Mesendoderm (in vitro differentiated cells): ENCODE data around the gene C12orf75. TPM values are rescaled to one million over a fixed set of nuclear protein-coding genes. Genes with fewer than 3 reads are reported as not detected.
A peak's percentile ranks its signal among the peaks of the same experiment; 100 is the strongest.

Experiments
- DNase-seq: peaks from one replicate; pipeline ENCODE4 v3.0.0; 2013
- H2AK5ac ChIP-seq: 2 replicates; pipeline ENCODE4 v1.6.1; 2013; ENCODE audit warnings: low read length, inconsistent platforms
- H2BK120ac ChIP-seq: 2 replicates; pipeline ENCODE4 v1.6.1; 2013; ENCODE audit warnings: low read depth, mild to moderate bottlenecking, low read length, moderate library complexity, mixed read lengths
- H2BK15ac ChIP-seq: replicated peaks from 2 replicates; pipeline ENCODE4 v1.6.1; 2013; ENCODE audit warnings: low read depth, mild to moderate bottlenecking, moderate library complexity
- H2BK5ac ChIP-seq: 2 replicates; pipeline ENCODE4 v1.6.1; 2013; ENCODE audit warnings: low read length, inconsistent platforms
- H3K18ac ChIP-seq: 2 replicates; pipeline ENCODE4 v1.6.1; 2013; ENCODE audit warnings: mild to moderate bottlenecking, low read length, mixed read lengths
- H3K23ac ChIP-seq: one replicate; pipeline ENCODE4 v1.6.1; 2013; ENCODE audit warnings: low read length
- H3K27ac ChIP-seq: 2 replicates; pipeline ENCODE4 v1.5.1; 2013; ENCODE audit warnings: low read depth, mild to moderate bottlenecking, inconsistent platforms, low read length, moderate library complexity
- H3K27me3 ChIP-seq: 2 replicates; pipeline ENCODE4 v1.6.1; 2013; ENCODE audit warnings: low read length, control low read depth, mild to moderate bottlenecking, inconsistent platforms; ENCODE audit not compliant: insufficient read depth, poor library complexity
- H3K36me3 ChIP-seq: 2 replicates; pipeline ENCODE4 v1.6.1; 2013; ENCODE audit warnings: low read length, inconsistent platforms; ENCODE audit not compliant: control insufficient read depth, insufficient read depth
- H3K4ac ChIP-seq: one replicate; pipeline ENCODE4 v1.6.1; 2013; ENCODE audit warnings: low read depth, mild to moderate bottlenecking, low read length, moderate library complexity
- H3K4me1 ChIP-seq: 2 replicates; pipeline ENCODE4 v1.6.1; 2013; ENCODE audit warnings: low read depth, low read length, inconsistent platforms; ENCODE audit not compliant: control insufficient read depth
- H3K4me2 ChIP-seq: 2 replicates; pipeline ENCODE4 v1.6.1; 2013; ENCODE audit warnings: low read length
- H3K4me3 ChIP-seq: 2 replicates; pipeline ENCODE4 v1.5.1; 2013; ENCODE audit warnings: mild to moderate bottlenecking, low read length
- H3K56ac ChIP-seq: one replicate; pipeline ENCODE4 v1.6.1; 2013; ENCODE audit warnings: low read length
- H3K79me1 ChIP-seq: 2 replicates; pipeline ENCODE4 v1.6.1; 2013; ENCODE audit warnings: low read length, inconsistent platforms
- H3K79me2 ChIP-seq: 2 replicates; pipeline ENCODE4 v1.6.1; 2013; ENCODE audit warnings: mild to moderate bottlenecking, low read length; ENCODE audit not compliant: control insufficient read depth, insufficient read depth
- H3K9ac ChIP-seq: 2 replicates; pipeline ENCODE4 v1.6.1; 2013; ENCODE audit warnings: low read length, inconsistent platforms
- H4K5ac ChIP-seq: one replicate; pipeline ENCODE4 v1.6.1; 2013; ENCODE audit warnings: low read length
- H4K8ac ChIP-seq: one replicate; pipeline ENCODE4 v1.6.1; 2013; ENCODE audit warnings: low read depth, mild to moderate bottlenecking, control low read depth, low read length, moderate library complexity
- WGBS: extraction: QIAGEN DNeasy Blood & Tissue Kit; methylation state at CpG from one replicate; pipeline ENCODE4 v1.1.7; 2013; ENCODE audit warnings: low lambda C conversion rate, missing lambda C conversion rate; ENCODE audit not compliant: insufficient coverage; ENCODE audit errors: extremely low coverage; 5-methylcytosine and 5-hydroxymethylcytosine counted together
- polyA plus RNA-seq, 2 experiments: library from polyadenylated mRNA; stranded (reverse); fragments of 200-250 nt; gene quantifications; one replicate each; pipeline ENCODE4 v1.2.3, GENCODE V29; 2013

Gene C12orf75
- 18.9 TPM for polyA plus RNA-seq (2013, experiment 1 of 2)
- 19.9 TPM for polyA plus RNA-seq (2013, experiment 2 of 2)

- Histone ChIP-seq H3K4me2 (peak within 1 kb of the TSS; percentile 61), H2BK120ac (no peak within 1 kb of the TSS), H3K4me1 (peaks cover 8% of the 10 kb centered on the region), H3K9ac (peak within 1 kb of the TSS; percentile 73), H3K36me3 (no peaks in the 10 kb centered on the region), H3K4ac (peak within 1 kb of the TSS; percentile 78), H2AK5ac (no peak within 1 kb of the TSS), H3K4me3 (peak within 1 kb of the TSS; percentile 54), H3K79me2 (peaks cover 2% of the 10 kb centered on the region), H4K5ac (no peak within 1 kb of the TSS), H2BK15ac (no peak within 1 kb of the TSS), H3K27me3 (no peaks in the 10 kb centered on the region), H3K18ac (peak within 1 kb of the TSS; percentile 90), H3K27ac (no peak within 1 kb of the TSS), H3K23ac (no peak within 1 kb of the TSS), H2BK5ac (no peak within 1 kb of the TSS), H4K8ac (no peak within 1 kb of the TSS), H3K79me1 (peaks cover 2% of the 10 kb centered on the region), H3K56ac (peak within 1 kb of the TSS; percentile 84)
- peak; percentile 82 for DNase-seq
- no CpG with 5 or more reads among the region's 66 CpGs for WGBS
Observed at GRCh38 chr12:105330283-105330930, at the start of gene C12orf75. Gene C12orf75 (plus strand): TSS chr12:105330691. CDS start chr12:105330892, 201 bp downstream.

GRCh38 chr12:105280966-105281693, 49.4 kb upstream of the C12orf75 start:
- H3K79me1 ChIP-seq, result no peaks in the 10 kb centered on the region
- H2AK5ac ChIP-seq, result no peak overlapping the region
- H3K4me1 ChIP-seq, result no peaks in the 10 kb centered on the region
- no peak overlapping the region for H4K8ac ChIP-seq
- no peak overlapping the region for H3K9ac ChIP-seq
- WGBS, result no CpG with 5 or more reads among the region's 6 CpGs
- no peaks in the 10 kb centered on the region for H3K79me2 ChIP-seq
- no peak overlapping the region for H2BK120ac ChIP-seq
- H2BK15ac ChIP-seq, result no peak overlapping the region
- H4K5ac ChIP-seq, result no peak overlapping the region
- no peak overlapping the region for H3K4me3 ChIP-seq
- H3K36me3 ChIP-seq, result no peaks in the 10 kb centered on the region
- H3K27me3 ChIP-seq, result no peaks in the 10 kb centered on the region
- H3K18ac ChIP-seq, result no peak overlapping the region
- H2BK5ac ChIP-seq, result no peak overlapping the region
- H3K27ac ChIP-seq, result no peak overlapping the region
- no peak overlapping the region for H3K23ac ChIP-seq
- no peak overlapping the region for H3K4ac ChIP-seq
- no peak overlapping the region for H3K4me2 ChIP-seq
- H3K56ac ChIP-seq, result no peak overlapping the region
- no peak for DNase-seq

GRCh38 chr12:105281694-105282049, 48.8 kb upstream of the C12orf75 start:
- Histone ChIP-seq H3K4ac (no peak overlapping the region), H2BK15ac (no peak overlapping the region), H2BK120ac (no peak overlapping the region), H3K36me3 (no peaks in the 10 kb centered on the region), H4K8ac (no peak overlapping the region), H3K4me1 (no peaks in the 10 kb centered on the region), H2BK5ac (no peak overlapping the region), H3K27ac (no peak overlapping the region), H3K9ac (no peak overlapping the region), H2AK5ac (no peak overlapping the region), H3K56ac (no peak overlapping the region), H4K5ac (no peak overlapping the region), H3K27me3 (no peaks in the 10 kb centered on the region), H3K23ac (no peak overlapping the region), H3K4me3 (no peak overlapping the region), H3K79me1 (no peaks in the 10 kb centered on the region), H3K18ac (no peak overlapping the region), H3K79me2 (no peaks in the 10 kb centered on the region), H3K4me2 (no peak overlapping the region)
- DNase-seq, result no peak
- WGBS, result no CpG with 5 or more reads among the region's 1 CpG

- Histone ChIP-seq H3K27ac (no peak overlapping the region), H3K79me2 (no peaks in the 10 kb centered on the region), H3K23ac (no peak overlapping the region), H3K18ac (no peak overlapping the region), H3K27me3 (no peaks in the 10 kb centered on the region), H4K8ac (no peak overlapping the region), H3K56ac (no peak overlapping the region), H3K4me1 (no peaks in the 10 kb centered on the region), H2BK120ac (no peak overlapping the region), H2AK5ac (no peak overlapping the region), H3K4ac (no peak overlapping the region), H2BK5ac (no peak overlapping the region), H2BK15ac (no peak overlapping the region), H3K9ac (no peak overlapping the region), H3K36me3 (no peaks in the 10 kb centered on the region), H4K5ac (no peak overlapping the region), H3K79me1 (no peaks in the 10 kb centered on the region), H3K4me2 (no peak overlapping the region), H3K4me3 (no peak overlapping the region)
- DNase-seq, result no peak
- WGBS, result no CpG with 5 or more reads among the region's 1 CpG
Observed at GRCh38 chr12:105285378-105285777, 45.1 kb upstream of the C12orf75 start.

- Histone ChIP-seq H3K56ac (no peak overlapping the region), H4K8ac (no peak overlapping the region)
Observed at GRCh38 chr12:105287408-105287807, 43.1 kb upstream of the C12orf75 start.

More at GRCh38 chr12:105287408-105287807, 43.1 kb upstream of the C12orf75 start:
- Histone ChIP-seq H2BK120ac (no peak overlapping the region), H2AK5ac (no peak overlapping the region), H3K4me2 (no peak overlapping the region), H4K5ac (no peak overlapping the region), H3K27ac (no peak overlapping the region), H3K36me3 (no peaks in the 10 kb centered on the region), H2BK5ac (no peak overlapping the region), H2BK15ac (no peak overlapping the region), H3K79me2 (no peaks in the 10 kb centered on the region), H3K4me1 (no peaks in the 10 kb centered on the region), H3K18ac (no peak overlapping the region), H3K23ac (no peak overlapping the region), H3K4ac (no peak overlapping the region), H3K9ac (no peak overlapping the region), H3K27me3 (no peaks in the 10 kb centered on the region), H3K79me1 (no peaks in the 10 kb centered on the region), H3K4me3 (no peak overlapping the region)
- DNase-seq, result no peak
- no CpG with 5 or more reads among the region's 1 CpG for WGBS
